GM23338 (cell line): ENCODE results near the gene CERS2. TPM values are rescaled to one million over a fixed set of nuclear protein-coding genes. Genes with fewer than 3 reads are reported as not detected.

ENCODE experiments used
- ATAC-seq: fragments of 200-7000 bp; cut with Tn5 transposase; 3 replicates; pipeline ENCODE4 v1.9.1; 2020
- DNase-seq: peaks from one replicate; pipeline ENCODE4 v3.0.0-alpha.2; 2015; ENCODE audit warnings: low spot score
- H2AFZ ChIP-seq: fragments of 200-600 bp; sonication (generic); 2 replicates; pipeline ENCODE4 v1.8.0; 2016; ENCODE audit warnings: antibody characterized with exemption, mild to moderate bottlenecking, moderate library complexity
- H3F3A ChIP-seq: fragments of 200-600 bp; sonication (generic); replicated peaks from 2 replicates; pipeline ENCODE4 v1.8.0; 2017; ENCODE audit warnings: antibody characterized with exemption, mixed run types, low read depth
- H3K27ac ChIP-seq: fragments of 200-600 bp; sonication (generic); 2 replicates; pipeline ENCODE4 v1.6.1; 2016; ENCODE audit warnings: low read depth
- H3K27me3 ChIP-seq: fragments of 200-600 bp; sonication (generic); 2 replicates; pipeline ENCODE4 v1.8.0; 2016; ENCODE audit warnings: mild to moderate bottlenecking, mixed run types, moderate library complexity; ENCODE audit not compliant: insufficient read depth
- H3K36me3 ChIP-seq: fragments of 200-600 bp; sonication (generic); 2 replicates; pipeline ENCODE4 v1.8.0; 2016; ENCODE audit warnings: mild to moderate bottlenecking; ENCODE audit not compliant: insufficient read depth
- H3K4me1 ChIP-seq: fragments of 200-600 bp; sonication (generic); 2 replicates; pipeline ENCODE4 v1.8.0; 2016; ENCODE audit warnings: mild to moderate bottlenecking, moderate library complexity; ENCODE audit not compliant: insufficient read depth
- H3K4me2 ChIP-seq: fragments of 200-600 bp; sonication (generic); 2 replicates; pipeline ENCODE4 v1.7.1; 2017; ENCODE audit warnings: mixed run types
- H3K4me3 ChIP-seq: fragments of 200-600 bp; sonication (generic); 2 replicates; pipeline ENCODE4 v1.6.1; 2016; ENCODE audit warnings: mixed run types
- H3K79me2 ChIP-seq: fragments of 200-600 bp; sonication (generic); replicated peaks from 2 replicates; pipeline ENCODE4 v1.8.0; 2017; ENCODE audit warnings: mild to moderate bottlenecking; ENCODE audit not compliant: insufficient read depth
- H3K9me2 ChIP-seq: fragments of 200-600 bp; sonication (generic); 2 replicates; pipeline ENCODE4 v1.8.0; 2017; ENCODE audit not compliant: insufficient read depth
- H4K20me1 ChIP-seq: fragments of 200-600 bp; sonication (generic); replicated peaks from 2 replicates; pipeline ENCODE4 v1.8.0; 2017; ENCODE audit warnings: mild to moderate bottlenecking; ENCODE audit not compliant: insufficient read depth
- H3K27ac Mint-ChIP-seq: 2 replicates; pipeline ENCODE4 v1.8.0; 2020; ENCODE audit warnings: inconsistent platforms, mild to moderate bottlenecking, moderate library complexity, mixed read lengths
- H3K27me3 Mint-ChIP-seq: 3 replicates; pipeline ENCODE4 v1.8.0; 2022; ENCODE audit warnings: low read depth, mild to moderate bottlenecking, moderate library complexity, mixed read lengths, inconsistent platforms; ENCODE audit not compliant: insufficient read depth, poor library complexity
- H3K36me3 Mint-ChIP-seq: 3 replicates; pipeline ENCODE4 v1.8.0; 2021; ENCODE audit warnings: low read depth, mild to moderate bottlenecking, inconsistent platforms, moderate library complexity, mixed read lengths
- H3K4me1 Mint-ChIP-seq: 3 replicates; pipeline ENCODE4 v1.8.0; 2020; ENCODE audit warnings: mild to moderate bottlenecking, inconsistent platforms, mixed read lengths
- H3K4me3 Mint-ChIP-seq: 3 replicates; pipeline ENCODE4 v1.8.0; 2021; ENCODE audit warnings: moderate library complexity, mild to moderate bottlenecking, inconsistent platforms, mixed read lengths
- H3K9me3 Mint-ChIP-seq: 3 replicates; pipeline ENCODE4 v1.8.0; 2020; ENCODE audit warnings: moderate library complexity, mild to moderate bottlenecking, inconsistent platforms, mixed read lengths
- CREB1 ChIP-seq: fragments of 250-450 bp; sonication (Bioruptor Pico); IDR thresholded peaks from 2 replicates; pipeline ENCODE4 v1.5.0; 2020; ENCODE audit warnings: low read depth, mild to moderate bottlenecking, moderate library complexity
- EZH2 ChIP-seq: fragments of 200-600 bp; sonication (generic); IDR thresholded peaks from one replicate; pipeline ENCODE4 v1.8.0; 2017; ENCODE audit warnings: antibody characterized with exemption, mild to moderate bottlenecking, low read depth; ENCODE audit not compliant: unreplicated experiment
- EZH2phosphoT487 ChIP-seq: fragments of 200-600 bp; sonication (generic); IDR thresholded peaks from one replicate; pipeline ENCODE4 v1.8.1; 2018; ENCODE audit warnings: antibody characterized with exemption; ENCODE audit not compliant: unreplicated experiment
- POLR2AphosphoS5 ChIP-seq: IDR thresholded peaks from 2 replicates; pipeline ENCODE4 v1.6.1; 2016; ENCODE audit warnings: antibody characterized with exemption, low read depth
- ZNF114 ChIP-seq: fragments of 250-450 bp; sonication (Bioruptor Pico); IDR thresholded peaks from 2 replicates; pipeline ENCODE4 v1.5.0; 2020; ENCODE audit warnings: mild to moderate bottlenecking, moderate library complexity
- ZNF331 ChIP-seq: fragments of 250-450 bp; sonication (Bioruptor Pico); IDR thresholded peaks from 2 replicates; pipeline ENCODE4 v1.5.0; 2020; ENCODE audit warnings: low read depth, mild to moderate bottlenecking, moderate library complexity
- polyA plus RNA-seq: library from polyadenylated mRNA; unstranded; fragments of >200 nt; fragmentation: Nextera tagmentation; extraction: Ambion mirVana; gene quantifications from 2 replicates; pipeline ENCODE4 v1.2.1, GENCODE V29; 2016
- total RNA-seq: library from RNA; depleted of rRNA; stranded (reverse); fragments of >200 nt; shearing (Covaris generic); gene quantifications from 2 replicates; pipeline ENCODE4 v1.2.3, GENCODE V29; 2014
- TF ChIP-seq, protein P1 (sequence below), 2 experiments: fragments of 200-600 bp in 1 of 2; sonication (generic) in 1 of 2; conservative IDR thresholded peaks; 2 replicates each; pipeline versions ENCODE4 v1.5.1 to v1.6.1; 2016 to 2017; ENCODE audit warnings: antibody characterized with exemption in 2 of 2, low read depth in 2 of 2, mild to moderate bottlenecking in 2 of 2, moderate library complexity in 1 of 2
- TF ChIP-seq, protein P2 (sequence below): IDR thresholded peaks from 2 replicates; pipeline ENCODE4 v1.6.1; 2016; ENCODE audit warnings: antibody characterized with exemption
- TF ChIP-seq, protein P3 (sequence below): IDR thresholded peaks from one replicate; pipeline ENCODE4 v1.6.1; 2018; ENCODE audit warnings: antibody characterized with exemption; ENCODE audit not compliant: unreplicated experiment

CERS2 gene
- total and polyA plus RNA-seq, 2 experiments from 2014 or later: 83.3 to 120 TPM

GRCh38 chr1:150928286-150928685 lies 46.3 kb downstream of the CERS2 start:
- Mint-ChIP-seq H3K27ac (no peak overlapping the region), H3K27me3 (peaks cover 5% of the 10 kb centered on the region), H3K36me3 (peaks cover 66% of the 10 kb centered on the region), H3K4me3 (peak overlapping the region; percentile 50; the same call in 1 of the 3 replicates), H3K9me3 (peaks cover 4% of the 10 kb centered on the region; the same call in 2 of the 3 replicates), H3K4me1 (no peaks in the 10 kb centered on the region)
- Histone ChIP-seq H3K9me2 (no peaks in the 10 kb centered on the region), H3K27ac (no peak overlapping the region), H3K79me2 (peaks cover 22% of the 10 kb centered on the region), H3F3A (peaks cover 7% of the 10 kb centered on the region; the same call in 1 of the 2 replicates), H3K27me3 (no peaks in the 10 kb centered on the region), H2AFZ (no peak overlapping the region), H4K20me1 (no peaks in the 10 kb centered on the region), H3K4me1 (peaks cover 6% of the 10 kb centered on the region; the same call in 1 of the 2 replicates), H3K4me2 (no peak overlapping the region), H3K4me3 (no peak overlapping the region), H3K36me3 (peaks cover 56% of the 10 kb centered on the region)
- ATAC-seq: no peak
- no peak for TF ChIP-seq EZH2phosphoT487
- TF ChIP-seq, protein P1, sequence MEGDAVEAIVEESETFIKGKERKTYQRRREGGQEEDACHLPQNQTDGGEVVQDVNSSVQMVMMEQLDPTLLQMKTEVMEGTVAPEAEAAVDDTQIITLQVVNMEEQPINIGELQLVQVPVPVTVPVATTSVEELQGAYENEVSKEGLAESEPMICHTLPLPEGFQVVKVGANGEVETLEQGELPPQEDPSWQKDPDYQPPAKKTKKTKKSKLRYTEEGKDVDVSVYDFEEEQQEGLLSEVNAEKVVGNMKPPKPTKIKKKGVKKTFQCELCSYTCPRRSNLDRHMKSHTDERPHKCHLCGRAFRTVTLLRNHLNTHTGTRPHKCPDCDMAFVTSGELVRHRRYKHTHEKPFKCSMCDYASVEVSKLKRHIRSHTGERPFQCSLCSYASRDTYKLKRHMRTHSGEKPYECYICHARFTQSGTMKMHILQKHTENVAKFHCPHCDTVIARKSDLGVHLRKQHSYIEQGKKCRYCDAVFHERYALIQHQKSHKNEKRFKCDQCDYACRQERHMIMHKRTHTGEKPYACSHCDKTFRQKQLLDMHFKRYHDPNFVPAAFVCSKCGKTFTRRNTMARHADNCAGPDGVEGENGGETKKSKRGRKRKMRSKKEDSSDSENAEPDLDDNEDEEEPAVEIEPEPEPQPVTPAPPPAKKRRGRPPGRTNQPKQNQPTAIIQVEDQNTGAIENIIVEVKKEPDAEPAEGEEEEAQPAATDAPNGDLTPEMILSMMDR (conservative IDR thresholded peaks at IDR 0.05; ENCODE audit: low read depth in 2 of 2): no peak
- TF ChIP-seq, protein P2, sequence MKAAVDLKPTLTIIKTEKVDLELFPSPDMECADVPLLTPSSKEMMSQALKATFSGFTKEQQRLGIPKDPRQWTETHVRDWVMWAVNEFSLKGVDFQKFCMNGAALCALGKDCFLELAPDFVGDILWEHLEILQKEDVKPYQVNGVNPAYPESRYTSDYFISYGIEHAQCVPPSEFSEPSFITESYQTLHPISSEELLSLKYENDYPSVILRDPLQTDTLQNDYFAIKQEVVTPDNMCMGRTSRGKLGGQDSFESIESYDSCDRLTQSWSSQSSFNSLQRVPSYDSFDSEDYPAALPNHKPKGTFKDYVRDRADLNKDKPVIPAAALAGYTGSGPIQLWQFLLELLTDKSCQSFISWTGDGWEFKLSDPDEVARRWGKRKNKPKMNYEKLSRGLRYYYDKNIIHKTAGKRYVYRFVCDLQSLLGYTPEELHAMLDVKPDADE: no peak
- no peak for DNase-seq

GRCh38 chr1:150927624-150928023 lies 47.0 kb downstream of the CERS2 start:
- peaks cover 61% of the 10 kb centered on the region for H3K36me3 Mint-ChIP-seq

More at GRCh38 chr1:150927624-150928023, 47.0 kb downstream of the CERS2 start:
- DNase-seq (no peak), ATAC-seq (no peak)
- H4K20me1 ChIP-seq: no peaks in the 10 kb centered on the region
- peaks cover 5% of the 10 kb centered on the region for H3K27me3 Mint-ChIP-seq
- H3K4me2 ChIP-seq: no peak overlapping the region; the same call in 1 of the 2 replicates
- peak overlapping the region; percentile 76; the same call in 1 of the 2 replicates for H3K4me3 ChIP-seq
- H3K27ac ChIP-seq: no peak overlapping the region
- H3K79me2 ChIP-seq: peaks cover 22% of the 10 kb centered on the region
- peaks cover 2% of the 10 kb centered on the region for H3K4me1 Mint-ChIP-seq
- H3K4me1 ChIP-seq: peaks cover 6% of the 10 kb centered on the region; the same call in 1 of the 2 replicates
- H2AFZ ChIP-seq: no peak overlapping the region
- peaks cover 7% of the 10 kb centered on the region; the same call in 1 of the 2 replicates for H3F3A ChIP-seq
- no peak overlapping the region for H3K27ac Mint-ChIP-seq
- TF ChIP-seq ZNF114 (CRISPR knock-in tag) (no peak), CREB1 (CRISPR knock-in tag) (no peak), EZH2 (no peak), POLR2AphosphoS5 (no peak), ZNF331 (no peak)
- TF ChIP-seq, protein P3, sequence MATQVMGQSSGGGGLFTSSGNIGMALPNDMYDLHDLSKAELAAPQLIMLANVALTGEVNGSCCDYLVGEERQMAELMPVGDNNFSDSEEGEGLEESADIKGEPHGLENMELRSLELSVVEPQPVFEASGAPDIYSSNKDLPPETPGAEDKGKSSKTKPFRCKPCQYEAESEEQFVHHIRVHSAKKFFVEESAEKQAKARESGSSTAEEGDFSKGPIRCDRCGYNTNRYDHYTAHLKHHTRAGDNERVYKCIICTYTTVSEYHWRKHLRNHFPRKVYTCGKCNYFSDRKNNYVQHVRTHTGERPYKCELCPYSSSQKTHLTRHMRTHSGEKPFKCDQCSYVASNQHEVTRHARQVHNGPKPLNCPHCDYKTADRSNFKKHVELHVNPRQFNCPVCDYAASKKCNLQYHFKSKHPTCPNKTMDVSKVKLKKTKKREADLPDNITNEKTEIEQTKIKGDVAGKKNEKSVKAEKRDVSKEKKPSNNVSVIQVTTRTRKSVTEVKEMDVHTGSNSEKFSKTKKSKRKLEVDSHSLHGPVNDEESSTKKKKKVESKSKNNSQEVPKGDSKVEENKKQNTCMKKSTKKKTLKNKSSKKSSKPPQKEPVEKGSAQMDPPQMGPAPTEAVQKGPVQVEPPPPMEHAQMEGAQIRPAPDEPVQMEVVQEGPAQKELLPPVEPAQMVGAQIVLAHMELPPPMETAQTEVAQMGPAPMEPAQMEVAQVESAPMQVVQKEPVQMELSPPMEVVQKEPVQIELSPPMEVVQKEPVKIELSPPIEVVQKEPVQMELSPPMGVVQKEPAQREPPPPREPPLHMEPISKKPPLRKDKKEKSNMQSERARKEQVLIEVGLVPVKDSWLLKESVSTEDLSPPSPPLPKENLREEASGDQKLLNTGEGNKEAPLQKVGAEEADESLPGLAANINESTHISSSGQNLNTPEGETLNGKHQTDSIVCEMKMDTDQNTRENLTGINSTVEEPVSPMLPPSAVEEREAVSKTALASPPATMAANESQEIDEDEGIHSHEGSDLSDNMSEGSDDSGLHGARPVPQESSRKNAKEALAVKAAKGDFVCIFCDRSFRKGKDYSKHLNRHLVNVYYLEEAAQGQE: no peak
- TF ChIP-seq, protein P2: no peak
- H3K36me3 ChIP-seq: peaks cover 50% of the 10 kb centered on the region
- H3K4me3 Mint-ChIP-seq: peak overlapping the region; percentile 95
- H3K9me2 ChIP-seq: no peaks in the 10 kb centered on the region
- H3K27me3 ChIP-seq: no peaks in the 10 kb centered on the region
- peaks cover 4% of the 10 kb centered on the region; the same call in 2 of the 3 replicates for H3K9me3 Mint-ChIP-seq
